ENCODE results near the gene VPS36.
"Not testable (repeated sequence)": the region's sequence is repeated elsewhere in the genome, so short reads cannot be mapped to it uniquely, and the experiment has no call there.

Gene VPS36

GRCh38 chr13:52446265-52446664 lies 4.2 kb downstream of the VPS36 start:
- DNase-seq, result no peak

DNA sequence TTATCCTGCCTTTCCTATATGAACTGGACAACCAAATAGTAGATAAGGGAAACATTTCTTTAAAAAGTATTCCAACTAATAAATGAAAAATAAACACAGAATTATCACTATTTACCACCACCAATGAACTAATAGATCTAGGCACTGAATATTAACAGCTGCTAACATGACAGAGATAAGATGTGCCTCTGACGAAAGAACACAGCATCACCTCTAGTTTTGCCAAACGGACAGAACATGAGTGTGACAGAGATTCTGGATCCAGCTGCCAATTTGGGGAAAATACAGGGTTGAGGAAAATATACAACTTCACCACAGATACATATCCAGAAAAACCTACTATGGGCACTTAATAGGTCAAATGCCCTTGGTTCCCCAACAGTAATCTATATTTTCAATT lies 18.0 kb downstream of the VPS36 start:
- DNase-seq, result no peak

DNA sequence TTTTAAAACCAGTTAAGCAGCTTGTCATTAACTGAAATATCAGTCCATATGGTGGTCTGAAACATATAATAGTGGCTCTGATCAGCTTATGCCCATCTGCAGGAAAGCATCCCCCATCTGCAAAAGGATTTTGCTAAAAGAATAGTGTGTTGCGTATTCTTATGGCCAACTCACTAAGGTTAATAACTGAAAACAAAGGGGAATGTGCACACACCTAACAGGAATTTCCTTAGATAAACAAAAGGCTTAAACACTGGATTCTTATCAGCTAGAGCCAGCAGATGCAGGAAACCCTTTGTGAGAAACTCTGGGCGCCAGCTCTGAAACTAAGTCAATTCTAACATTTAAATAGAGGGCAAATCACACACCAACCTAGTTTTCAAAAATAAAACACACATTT lies 22.1 kb downstream of the VPS36 start:
- DNase-seq, result no peak

DNA sequence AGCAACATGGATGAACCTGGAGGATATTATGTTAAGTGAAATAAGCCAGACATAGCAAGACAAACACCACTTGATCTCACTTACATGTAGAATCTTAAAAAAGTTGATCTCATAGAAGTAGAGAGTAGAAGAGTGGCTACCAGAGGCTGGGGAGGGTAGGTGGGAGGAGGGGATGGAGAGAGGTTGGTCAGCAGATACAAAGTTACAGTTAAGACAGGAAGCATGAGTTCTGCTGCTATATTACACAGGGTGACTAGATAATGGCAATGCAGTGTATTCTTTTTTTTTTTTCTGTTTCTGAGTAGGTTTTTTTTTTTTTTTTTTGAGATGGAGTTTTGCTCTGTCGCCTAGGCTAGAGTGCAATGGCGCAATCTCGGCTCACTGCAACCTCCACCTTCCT lies 29.2 kb downstream of the VPS36 start:
- DNase-seq, result peak in 1 of 2 donors; percentile 9

DNA sequence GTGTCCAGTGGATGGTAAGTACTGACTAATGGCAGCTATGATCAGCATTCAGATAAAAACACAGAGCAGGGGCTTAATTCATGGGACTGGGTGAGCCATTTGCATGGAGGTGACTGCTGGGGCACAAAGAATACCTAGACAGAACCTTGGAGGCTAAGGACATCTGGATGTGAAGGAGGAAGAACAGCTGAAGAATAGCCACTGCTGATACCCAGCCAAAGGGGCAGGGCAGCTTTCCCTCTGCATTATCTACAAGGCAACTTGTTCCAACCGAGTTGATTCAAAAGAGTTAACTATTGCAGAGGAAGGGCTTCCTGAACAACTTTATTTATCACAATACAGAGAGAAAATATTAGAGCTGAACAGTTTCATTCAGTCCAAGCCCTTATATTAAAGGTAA lies 31.4 kb downstream of the VPS36 start:
- DNase-seq, result no peak

DNA sequence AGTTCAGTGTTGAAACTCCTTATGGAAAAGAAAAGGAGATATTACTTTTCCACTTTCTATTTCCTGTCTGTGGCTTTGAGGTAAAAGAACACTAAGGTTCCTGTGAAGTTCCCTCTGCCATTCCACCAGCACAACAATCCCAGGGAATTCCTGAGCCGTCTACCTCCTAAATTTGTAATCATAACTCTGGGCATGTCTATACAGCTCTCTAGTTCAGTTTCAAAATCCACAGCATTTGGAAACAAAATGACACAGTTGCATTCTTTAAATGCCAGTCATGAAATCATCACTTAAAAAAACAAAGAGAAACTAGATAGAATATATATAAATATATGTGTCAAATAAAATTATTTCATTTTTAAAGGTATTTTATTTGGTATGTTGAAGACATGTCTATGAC lies 35.5 kb downstream of the VPS36 start:
- no peak for DNase-seq

- no peak for DNase-seq
These were observed 36.4 kb downstream of the VPS36 start for GRCh38 chr13:52414051-52414450.

DNA sequence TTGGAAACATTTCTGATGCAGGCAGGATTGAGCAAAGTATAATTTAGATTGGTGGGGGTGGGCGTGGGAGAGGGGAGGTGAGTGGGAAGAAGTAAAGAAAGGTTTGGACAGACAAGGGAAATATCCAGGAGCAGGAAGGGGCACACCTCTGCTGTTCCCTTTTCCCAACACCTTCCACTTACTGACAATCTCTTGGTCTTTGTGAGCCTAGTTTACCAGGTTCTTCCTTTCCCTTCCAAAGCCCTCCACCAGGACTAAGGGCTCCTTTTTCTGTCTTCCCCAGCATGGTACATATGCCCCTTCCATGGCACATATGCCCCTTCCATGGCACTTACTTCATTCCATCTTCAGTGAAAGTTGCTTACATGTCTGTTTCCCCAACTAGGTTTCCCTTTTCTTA lies 38.3 kb downstream of the VPS36 start:
- DNase-seq, result no peak

GRCh38 chr13:52411629-52412028 lies 38.8 kb downstream of the VPS36 start:
- DNase-seq, result no peak

DNA sequence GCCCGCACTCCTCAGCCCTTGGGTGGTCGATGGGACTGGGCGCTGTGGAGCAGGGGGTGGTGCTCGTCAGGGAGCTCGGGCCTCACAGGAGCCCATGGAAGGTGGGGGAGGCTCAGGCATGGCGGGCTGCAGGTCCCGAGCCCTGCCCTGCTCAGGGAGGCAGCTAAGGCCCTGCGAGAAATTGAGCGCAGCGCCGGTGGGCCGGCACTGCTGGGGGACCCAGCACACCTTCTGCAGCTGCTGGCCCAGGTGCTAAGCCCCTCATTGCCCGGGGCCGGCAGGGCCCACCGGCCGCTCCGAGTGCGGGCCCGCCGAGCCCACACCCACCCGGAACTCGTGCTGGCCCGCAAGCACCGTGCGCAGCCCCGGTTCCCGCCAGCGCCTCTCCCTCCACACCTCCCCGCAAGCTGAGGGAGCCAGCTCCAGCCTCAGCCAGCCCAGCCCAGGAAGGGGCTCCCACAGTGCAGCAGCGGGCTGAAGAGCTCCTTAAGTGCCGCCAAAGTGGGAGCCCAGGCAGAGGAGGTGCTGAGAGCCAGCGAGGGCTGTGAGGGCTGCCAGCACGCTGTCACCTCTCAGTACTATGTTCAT lies 42.3 kb downstream of the VPS36 start:
- not testable (repeated sequence) for DNase-seq

DNA sequence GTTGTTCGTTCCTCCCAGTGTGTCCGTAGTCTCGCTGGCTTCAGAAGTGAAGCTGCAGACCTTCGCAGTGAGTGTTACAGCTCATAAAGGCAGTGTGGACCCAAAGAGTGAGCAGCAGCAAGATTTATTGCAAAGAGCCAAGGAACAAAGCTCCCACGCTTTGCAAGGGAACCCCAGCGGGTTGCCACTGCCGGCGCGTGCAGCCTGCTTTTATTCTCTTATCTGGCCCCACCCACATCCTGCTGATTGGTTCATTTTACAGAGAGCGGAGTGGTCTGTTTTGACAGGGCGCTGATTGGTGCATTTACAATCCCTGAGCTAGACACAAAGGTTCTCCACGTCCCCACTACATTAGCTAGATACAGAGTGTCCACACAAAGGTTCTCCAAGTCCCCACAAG lies 43.0 kb downstream of the VPS36 start:
- DNase-seq, result not testable (repeated sequence)

- DNase-seq, result no peak
These were observed 43.8 kb downstream of the VPS36 start for GRCh38 chr13:52406629-52407028.

GRCh38 chr13:52405767-52406494 lies 44.5 kb downstream of the VPS36 start, which contains the start of gene THSD1:
TSS of gene THSD1 (minus strand) at chr13:52406172. CDS start at chr13:52402600, 3,572 bp downstream.
- DNase-seq, result no peak

- DNase-seq, result no peak
These were observed 45.1 kb downstream of the VPS36 start for GRCh38 chr13:52405369-52405766.

GRCh38 chr13:52399708-52400107 lies 50.7 kb downstream of the VPS36 start:
- DNase-seq, result peak in 1 of 2 donors; percentile 11

- no peak for DNase-seq
These were observed 51.4 kb downstream of the VPS36 start for GRCh38 chr13:52399046-52399445.

DNA sequence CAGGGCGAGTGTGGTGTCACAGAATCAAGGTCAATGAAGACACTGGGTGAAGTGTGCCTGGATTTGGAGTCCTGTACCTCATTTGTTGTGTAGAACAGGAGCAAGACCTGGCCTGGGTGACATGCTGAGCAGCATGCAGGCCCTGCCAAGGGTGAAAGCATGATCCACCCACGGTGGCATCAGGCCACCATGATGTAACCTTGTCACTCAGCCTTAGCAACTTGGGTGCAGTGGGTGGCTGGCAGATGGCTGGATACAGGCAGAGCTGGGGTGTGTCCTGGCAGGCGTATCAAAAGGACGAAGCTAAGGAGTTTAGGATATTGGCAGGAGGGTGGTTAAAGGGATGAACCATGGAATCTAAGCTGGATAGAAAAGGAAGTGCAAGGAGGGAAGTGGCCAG lies 54.7 kb downstream of the VPS36 start:
- peak; percentile 67 to 90 for DNase-seq

DNA sequence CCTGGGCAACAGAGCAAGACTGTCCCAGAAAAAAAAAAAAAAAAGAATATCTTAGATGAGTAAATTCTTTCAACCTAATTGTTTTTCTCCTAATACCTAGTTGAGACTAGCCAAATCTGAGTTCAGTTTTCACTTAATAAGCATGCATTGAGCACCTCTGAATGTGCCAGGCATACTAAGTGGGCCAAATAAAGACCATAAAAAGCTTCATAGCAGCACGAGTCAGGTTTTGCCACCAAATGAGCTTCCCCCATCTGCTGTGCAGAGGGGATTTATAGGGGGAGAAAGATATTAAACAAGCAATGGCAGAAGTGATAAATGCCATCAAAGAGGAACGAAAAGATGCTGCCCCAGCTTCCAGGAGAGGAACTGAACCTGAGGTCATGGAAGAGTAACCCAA lies 55.8 kb downstream of the VPS36 start:
- no peak for DNase-seq

DNA sequence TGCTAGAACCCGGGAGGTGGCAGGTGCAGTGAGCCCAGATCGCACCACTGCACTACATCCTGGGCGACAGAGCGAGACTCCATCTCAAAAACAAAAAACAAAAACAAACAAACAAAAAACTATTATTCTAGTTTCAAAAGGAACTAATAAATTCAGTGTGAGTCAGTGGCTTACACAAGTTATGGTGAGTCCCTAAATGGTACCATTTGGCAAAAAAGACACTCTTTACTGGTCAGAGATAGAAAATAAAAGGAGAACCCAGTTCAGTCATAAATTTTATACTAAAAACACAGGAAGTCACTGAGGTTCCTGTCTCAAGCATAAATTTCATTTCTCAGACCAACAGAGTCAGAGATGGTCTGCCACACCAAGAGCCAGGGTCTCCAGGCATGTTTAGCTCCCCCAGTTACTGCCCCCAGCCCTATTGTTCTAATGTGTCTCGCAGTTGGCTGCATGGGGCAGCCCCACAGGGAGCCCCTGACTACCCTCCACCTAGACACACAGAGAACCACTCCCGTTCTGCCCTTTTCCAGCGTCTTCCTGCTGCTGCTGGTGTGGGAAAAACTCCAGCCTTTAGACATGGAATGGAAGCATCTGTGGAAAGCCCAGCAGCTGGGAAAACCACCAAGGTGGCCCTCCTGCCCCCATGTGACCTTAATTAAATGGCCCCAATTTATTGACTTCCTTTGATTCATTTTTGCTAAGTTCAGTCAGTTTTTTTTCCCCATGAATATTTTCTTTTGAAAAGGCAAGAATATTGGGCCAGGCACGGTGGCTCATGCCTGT lies 56.7 kb downstream of the VPS36 start:
- DNase-seq, result peak in 1 of 2 donors; percentile 9

DNA sequence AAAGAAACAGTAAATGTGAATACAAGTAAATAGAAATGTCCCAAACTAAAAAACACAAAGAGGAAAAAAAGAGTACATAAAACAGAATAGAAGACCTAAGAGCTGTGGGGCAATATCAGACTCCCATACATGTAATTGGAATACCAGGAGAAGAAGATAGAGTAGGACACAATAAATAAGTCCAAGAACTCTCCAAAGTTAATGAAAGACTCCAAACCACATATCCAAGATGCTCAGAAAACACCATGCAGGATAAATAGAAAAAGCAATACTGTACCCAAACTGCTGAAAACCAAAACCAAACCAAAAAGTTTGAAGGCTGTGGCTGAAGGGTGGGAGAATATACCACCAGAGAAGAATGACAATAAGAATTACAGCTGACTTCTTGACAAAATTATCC lies 62.7 kb downstream of the VPS36 start:
- DNase-seq, result no peak

DNA sequence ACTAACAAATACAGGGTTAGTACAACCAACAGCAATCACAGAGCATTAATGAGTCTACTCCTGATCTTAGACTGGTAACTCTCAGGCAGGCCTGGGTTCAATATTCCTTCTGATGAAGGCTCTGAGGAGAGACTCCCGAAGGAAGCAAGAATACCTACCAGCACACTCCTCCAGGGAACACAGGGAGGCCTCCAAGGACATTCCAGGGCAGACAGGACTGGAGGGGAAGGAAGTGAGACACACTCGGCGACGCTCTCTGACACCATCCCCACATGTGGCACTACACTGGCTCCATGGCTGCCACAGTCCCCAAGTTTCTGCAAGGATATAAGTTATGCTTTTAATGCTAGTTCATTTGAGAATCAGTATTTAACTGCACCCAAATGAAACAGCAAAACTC lies 64.6 kb downstream of the VPS36 start:
- no peak for DNase-seq

DNA sequence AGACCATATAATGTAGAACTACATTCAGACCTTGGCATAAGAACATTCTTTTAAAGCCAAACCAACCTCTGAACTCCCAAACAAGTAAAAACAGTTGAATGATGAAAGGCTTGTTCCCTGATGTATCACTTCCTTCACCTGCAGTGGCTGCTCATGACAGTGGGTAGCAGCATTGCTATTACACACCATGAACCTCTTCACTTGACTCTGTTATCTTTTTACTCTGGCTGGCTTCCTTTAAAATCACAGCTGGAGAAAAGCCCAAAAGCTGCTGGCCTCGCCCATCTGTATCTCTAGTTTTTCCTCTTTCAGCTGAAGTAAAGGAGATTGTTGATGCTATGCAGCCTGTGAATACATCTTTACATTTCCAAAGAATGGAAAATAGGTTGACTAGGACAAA lies 67.1 kb downstream of the VPS36 start:
- DNase-seq, result no peak

- DNase-seq, result no peak
These were observed 72.1 kb downstream of the VPS36 start for GRCh38 chr13:52378312-52378711.

- no peak for DNase-seq
These were observed 72.5 kb downstream of the VPS36 start for GRCh38 chr13:52377898-52378297.
